Mammary epithelial cell (primary cell): ENCODE measurements around the gene SH3RF3.

Source experiments
- CTCF ChIP-seq, 2 donors: IDR thresholded peaks in 1 of 2; conservative IDR thresholded peaks in 1 of 2; 2 replicates each; pipeline ENCODE4 v1.5.1; 2011 to 2012; ENCODE audit warnings: inconsistent platforms in 2 of 2, low read length in 2 of 2, mild to moderate bottlenecking in 2 of 2, control low read depth in 1 of 2, low read depth in 1 of 2; ENCODE audit not compliant: insufficient read depth in 1 of 2; ENCODE audit errors: extremely low read depth in 1 of 2
- EZH2 ChIP-seq: IDR thresholded peaks from 2 replicates; pipeline ENCODE4 v1.6.1; 2012; ENCODE audit warnings: low read length, inconsistent platforms, borderline replicate concordance

GRCh38 chr2:109091526-109091925, 37.5 kb upstream of the SH3RF3 start:
- TF ChIP-seq CTCF (conservative IDR thresholded peaks at IDR 0.05 in 1 of 2, IDR thresholded peaks at IDR 0.05 in 1 of 2; ENCODE audit: extremely low read depth in 1 of 2, insufficient read depth in 1 of 2, low read depth in 1 of 2, low read length in 2 of 2) (no peak), EZH2 (no peak)
